ENCODE data around the gene TXNDC16. TPM values are rescaled to one million over a fixed set of nuclear protein-coding genes. Genes with fewer than 3 reads are reported as not detected.
"Not testable (repeated sequence)": the region's sequence is repeated elsewhere in the genome, so short reads cannot be mapped to it uniquely, and the experiment has no call there.

The TXNDC16 gene
- total RNA-seq, 1 donor from 2014 or later, result 17.5 TPM

DNA sequence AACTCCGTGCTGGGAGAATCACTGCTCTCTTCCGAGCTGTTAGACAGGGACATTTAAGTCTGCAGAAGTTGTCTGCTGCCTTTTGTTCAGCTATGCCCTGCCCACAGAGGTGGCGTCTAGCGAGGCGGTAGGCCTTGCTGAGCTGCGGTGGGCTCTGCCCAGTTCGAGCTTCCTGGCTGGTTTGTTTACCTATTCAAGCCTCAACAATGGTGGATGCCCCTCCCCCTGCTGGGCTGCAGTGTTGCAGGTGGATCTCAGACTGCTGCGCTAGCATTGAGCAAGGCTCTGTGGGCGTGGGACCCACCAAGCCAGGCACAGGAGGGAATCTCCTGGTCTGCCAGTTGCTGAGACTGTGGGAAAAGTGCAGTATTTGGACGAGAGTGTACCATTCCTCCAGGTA lies 44.0 kb upstream of the TXNDC16 start:
- no peak overlapping the region for H3K4me3 Mint-ChIP-seq (ENCODE audit: unreplicated experiment)
- no peak for DNase-seq

DNA sequence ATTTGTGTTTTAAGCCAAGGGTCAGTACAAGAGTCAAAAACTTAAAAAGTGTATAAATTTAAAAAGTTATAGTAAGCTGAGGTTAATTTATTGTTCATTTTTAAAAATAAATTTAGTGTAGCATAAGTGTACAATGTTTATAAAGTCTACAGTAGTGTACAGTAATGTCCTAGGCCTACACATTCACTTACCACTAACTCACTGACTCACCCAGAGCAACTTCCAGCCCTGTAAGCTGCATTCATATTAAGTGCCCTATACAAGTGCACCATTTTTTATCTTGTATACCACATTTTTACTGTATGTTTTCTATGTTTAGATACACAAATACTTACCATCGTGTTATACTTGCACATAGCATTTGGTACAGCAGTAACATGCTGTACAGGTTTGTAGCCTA lies 38.0 kb upstream of the TXNDC16 start:
- no peak overlapping the region for H3K27ac Mint-ChIP-seq (ENCODE audit: unreplicated experiment)
- H3K36me3 Mint-ChIP-seq (ENCODE audit: unreplicated experiment), result peaks cover 7% of the 10 kb centered on the region
- H3K4me3 Mint-ChIP-seq (ENCODE audit: unreplicated experiment), result no peak overlapping the region
- H3K27me3 Mint-ChIP-seq (ENCODE audit: unreplicated experiment), result peaks cover 2% of the 10 kb centered on the region
- TF ChIP-seq, protein P1, sequence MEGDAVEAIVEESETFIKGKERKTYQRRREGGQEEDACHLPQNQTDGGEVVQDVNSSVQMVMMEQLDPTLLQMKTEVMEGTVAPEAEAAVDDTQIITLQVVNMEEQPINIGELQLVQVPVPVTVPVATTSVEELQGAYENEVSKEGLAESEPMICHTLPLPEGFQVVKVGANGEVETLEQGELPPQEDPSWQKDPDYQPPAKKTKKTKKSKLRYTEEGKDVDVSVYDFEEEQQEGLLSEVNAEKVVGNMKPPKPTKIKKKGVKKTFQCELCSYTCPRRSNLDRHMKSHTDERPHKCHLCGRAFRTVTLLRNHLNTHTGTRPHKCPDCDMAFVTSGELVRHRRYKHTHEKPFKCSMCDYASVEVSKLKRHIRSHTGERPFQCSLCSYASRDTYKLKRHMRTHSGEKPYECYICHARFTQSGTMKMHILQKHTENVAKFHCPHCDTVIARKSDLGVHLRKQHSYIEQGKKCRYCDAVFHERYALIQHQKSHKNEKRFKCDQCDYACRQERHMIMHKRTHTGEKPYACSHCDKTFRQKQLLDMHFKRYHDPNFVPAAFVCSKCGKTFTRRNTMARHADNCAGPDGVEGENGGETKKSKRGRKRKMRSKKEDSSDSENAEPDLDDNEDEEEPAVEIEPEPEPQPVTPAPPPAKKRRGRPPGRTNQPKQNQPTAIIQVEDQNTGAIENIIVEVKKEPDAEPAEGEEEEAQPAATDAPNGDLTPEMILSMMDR (IDR thresholded peaks at IDR 0.05; ENCODE audit: partially characterized antibody, unreplicated experiment), result no peak
- DNase-seq, result no peak
- H3K9me3 Mint-ChIP-seq (ENCODE audit: unreplicated experiment), result peaks cover 6% of the 10 kb centered on the region
- no peaks in the 10 kb centered on the region for H3K4me1 Mint-ChIP-seq (ENCODE audit: low read depth, unreplicated experiment)

More for the DNA sequence above, 44.0 kb upstream of the TXNDC16 start:
- peaks cover 7% of the 10 kb centered on the region for H3K36me3 Mint-ChIP-seq (ENCODE audit: unreplicated experiment)
- TF ChIP-seq, protein P1 (IDR thresholded peaks at IDR 0.05; ENCODE audit: partially characterized antibody, unreplicated experiment), result no peak
- H3K27me3 Mint-ChIP-seq (ENCODE audit: unreplicated experiment), result peaks cover 2% of the 10 kb centered on the region
- H3K4me1 Mint-ChIP-seq (ENCODE audit: low read depth, unreplicated experiment), result no peaks in the 10 kb centered on the region
- H3K27ac Mint-ChIP-seq (ENCODE audit: unreplicated experiment), result no peak overlapping the region
- peaks cover 6% of the 10 kb centered on the region for H3K9me3 Mint-ChIP-seq (ENCODE audit: unreplicated experiment)

DNA sequence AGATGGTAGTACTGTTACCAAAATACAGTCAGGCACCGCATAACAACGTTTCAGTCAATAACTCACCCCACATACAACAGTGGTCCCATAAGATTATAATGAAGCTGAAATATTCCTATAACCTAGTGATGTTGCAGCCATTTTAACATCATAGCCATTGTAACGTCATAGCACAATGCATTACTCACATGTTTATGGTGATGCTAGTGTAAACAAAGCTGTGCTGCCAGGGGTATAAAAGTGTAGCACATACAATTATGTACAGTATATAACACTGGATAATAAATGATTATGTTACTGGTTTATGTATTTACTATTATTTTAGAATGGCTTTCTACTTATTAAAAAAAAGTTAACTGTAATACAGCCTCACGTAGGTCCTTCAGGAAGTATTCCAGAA lies 37.3 kb upstream of the TXNDC16 start:
- Mint-ChIP-seq H3K9me3 (ENCODE audit: unreplicated experiment) (peaks cover 4% of the 10 kb centered on the region), H3K36me3 (ENCODE audit: unreplicated experiment) (peaks cover 7% of the 10 kb centered on the region), H3K4me3 (ENCODE audit: unreplicated experiment) (no peak overlapping the region), H3K27me3 (ENCODE audit: unreplicated experiment) (peaks cover 2% of the 10 kb centered on the region), H3K4me1 (ENCODE audit: low read depth, unreplicated experiment) (no peaks in the 10 kb centered on the region), H3K27ac (ENCODE audit: unreplicated experiment) (no peak overlapping the region)
- DNase-seq, result no peak
- TF ChIP-seq, protein P1 (IDR thresholded peaks at IDR 0.05; ENCODE audit: partially characterized antibody, unreplicated experiment), result no peak

DNA sequence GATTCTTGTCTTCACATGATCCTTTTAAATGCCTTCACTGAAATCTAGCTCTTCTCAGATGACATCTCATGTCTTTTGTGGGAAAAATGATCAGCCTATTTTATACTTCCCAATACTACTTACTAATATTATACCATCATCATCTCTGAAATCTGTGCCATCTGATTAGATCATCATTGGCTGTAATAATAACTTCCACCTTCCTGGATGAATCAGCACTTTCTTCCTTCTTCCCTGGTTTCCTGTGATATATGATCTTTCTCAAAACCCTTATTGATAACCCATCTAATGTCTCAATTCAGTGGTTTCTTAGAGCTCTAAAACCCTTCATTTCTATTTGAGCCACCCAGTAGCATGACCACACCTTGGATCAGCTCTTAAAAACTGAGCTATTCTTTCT lies 31.2 kb upstream of the TXNDC16 start:
- TF ChIP-seq, protein P1 (IDR thresholded peaks at IDR 0.05; ENCODE audit: partially characterized antibody, unreplicated experiment), result no peak
- no peak for DNase-seq
- H3K27me3 Mint-ChIP-seq (ENCODE audit: unreplicated experiment), result no peaks in the 10 kb centered on the region

DNA sequence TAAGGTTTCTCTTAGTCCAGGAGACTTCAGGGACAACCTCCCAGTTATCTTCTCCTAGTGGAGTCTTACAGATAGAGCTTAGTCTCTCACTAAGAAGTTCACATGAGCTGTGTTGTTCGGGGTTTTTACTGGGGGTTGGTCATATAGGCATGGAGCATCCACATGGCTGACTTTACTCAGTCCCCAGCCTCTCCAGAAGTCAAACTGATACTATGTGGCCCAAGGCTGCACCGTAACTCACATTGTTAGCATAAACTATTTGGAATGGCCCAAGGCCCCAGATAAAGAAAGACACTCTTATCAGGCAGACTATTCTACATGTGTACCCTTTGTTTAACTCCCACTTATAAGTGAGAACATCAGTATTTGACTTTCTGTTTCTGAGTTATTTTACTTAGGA lies 23.6 kb upstream of the TXNDC16 start:
- no peak for DNase-seq
- Mint-ChIP-seq H3K4me1 (ENCODE audit: low read depth, unreplicated experiment) (no peaks in the 10 kb centered on the region), H3K9me3 (ENCODE audit: unreplicated experiment) (peaks cover 15% of the 10 kb centered on the region), H3K4me3 (ENCODE audit: unreplicated experiment) (no peak overlapping the region), H3K36me3 (ENCODE audit: unreplicated experiment) (peaks cover 31% of the 10 kb centered on the region), H3K27ac (ENCODE audit: unreplicated experiment) (no peak overlapping the region), H3K27me3 (ENCODE audit: unreplicated experiment) (peaks cover 3% of the 10 kb centered on the region)
- TF ChIP-seq, protein P1 (IDR thresholded peaks at IDR 0.05; ENCODE audit: partially characterized antibody, unreplicated experiment), result no peak

More for the DNA sequence above, 31.2 kb upstream of the TXNDC16 start:
- H3K9me3 Mint-ChIP-seq (ENCODE audit: unreplicated experiment), result no peaks in the 10 kb centered on the region
- H3K4me3 Mint-ChIP-seq (ENCODE audit: unreplicated experiment), result no peak overlapping the region
- H3K4me1 Mint-ChIP-seq (ENCODE audit: low read depth, unreplicated experiment), result no peaks in the 10 kb centered on the region
- H3K36me3 Mint-ChIP-seq (ENCODE audit: unreplicated experiment), result no peaks in the 10 kb centered on the region
- H3K27ac Mint-ChIP-seq (ENCODE audit: unreplicated experiment), result no peak overlapping the region

DNA sequence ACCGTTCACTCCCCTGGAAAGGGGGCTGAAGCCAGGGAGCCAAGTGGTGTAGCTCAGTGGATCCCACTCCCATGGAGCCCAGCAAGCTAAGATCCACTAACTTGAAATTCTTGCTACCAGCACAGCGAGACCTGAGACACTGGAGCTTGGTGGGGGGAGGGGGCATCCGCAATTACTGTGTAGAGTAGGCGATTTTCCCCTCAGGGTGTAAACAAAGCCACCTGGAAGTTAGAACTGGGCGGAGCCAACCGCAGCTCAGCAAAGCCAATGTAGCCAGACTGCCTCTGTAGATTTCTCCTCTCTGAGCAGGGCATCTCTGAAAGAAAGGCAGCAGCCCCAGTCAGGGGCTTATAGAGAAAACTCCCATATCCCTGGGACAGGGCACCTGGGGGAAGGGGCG lies 16.1 kb upstream of the TXNDC16 start:
- Mint-ChIP-seq H3K9me3 (ENCODE audit: unreplicated experiment) (peaks cover 20% of the 10 kb centered on the region), H3K36me3 (ENCODE audit: unreplicated experiment) (peaks cover 49% of the 10 kb centered on the region)
- not testable (repeated sequence) for H3K27me3 Mint-ChIP-seq (ENCODE audit: unreplicated experiment); DNase-seq; H3K27ac Mint-ChIP-seq (ENCODE audit: unreplicated experiment); H3K4me1 Mint-ChIP-seq (ENCODE audit: low read depth, unreplicated experiment); H3K4me3 Mint-ChIP-seq (ENCODE audit: unreplicated experiment)

Data from glutamatergic neuron (in vitro differentiated cells).